Fibroblast of lung (primary cell): ENCODE results near the gene YJEFN3. TPM values are rescaled to one million over a fixed set of nuclear protein-coding genes. Genes with fewer than 3 reads are reported as not detected.

Source experiments
- DNase-seq, 2 donors: peaks; one replicate each; pipeline versions ENCODE4 v3.0.0 to v3.0.0-alpha.2; 2010; ENCODE audit warnings: low read depth in 2 of 2
- H2AFZ ChIP-seq: 2 replicates; pipeline ENCODE4 v1.5.1; 2012; ENCODE audit warnings: low read length, control low read depth, inconsistent platforms
- H3K27ac ChIP-seq: 2 replicates; pipeline ENCODE4 v1.5.1; 2011; ENCODE audit warnings: low read length, control low read depth; ENCODE audit not compliant: insufficient read depth
- H3K27me3 ChIP-seq: 2 replicates; pipeline ENCODE4 v1.5.1; 2011; ENCODE audit warnings: mild to moderate bottlenecking, low read length; ENCODE audit not compliant: control insufficient read depth, insufficient read depth
- H3K36me3 ChIP-seq: 2 replicates; pipeline ENCODE4 v1.5.1; 2011; ENCODE audit warnings: low read length; ENCODE audit not compliant: control insufficient read depth, insufficient read depth
- H3K4me1 ChIP-seq: 2 replicates; pipeline ENCODE4 v1.5.1; 2011; ENCODE audit warnings: low read length; ENCODE audit not compliant: control insufficient read depth, insufficient read depth; ENCODE audit errors: extremely low read depth
- H3K4me2 ChIP-seq: 2 replicates; pipeline ENCODE4 v1.5.1; 2011; ENCODE audit warnings: low read length, control low read depth; ENCODE audit not compliant: insufficient read depth; ENCODE audit errors: extremely low read depth
- H3K4me3 ChIP-seq, 4 experiments: fragments of 200-600 bp in 1 of 4; sonication (generic) in 1 of 4; replicated peaks in 1 of 4; 2 replicates each; pipeline ENCODE4 v1.5.1; 2011 to 2016; ENCODE audit warnings: low read length in 4 of 4, low read depth in 3 of 4, mild to moderate bottlenecking in 3 of 4, control low read depth in 2 of 4, inconsistent platforms in 1 of 4, mixed read lengths in 1 of 4; ENCODE audit not compliant: insufficient read depth in 1 of 4; ENCODE audit errors: control extremely low read depth in 1 of 4
- H3K79me2 ChIP-seq: 2 replicates; pipeline ENCODE4 v1.5.1; 2012; ENCODE audit warnings: mild to moderate bottlenecking, low read length, inconsistent platforms; ENCODE audit not compliant: control insufficient read depth, insufficient read depth
- H3K9ac ChIP-seq: 2 replicates; pipeline ENCODE4 v1.5.1; 2011; ENCODE audit warnings: mild to moderate bottlenecking, low read length, control low read depth; ENCODE audit not compliant: insufficient read depth
- H3K9me3 ChIP-seq: 2 replicates; pipeline ENCODE4 v1.5.1; 2012; ENCODE audit warnings: low read depth, low read length; ENCODE audit not compliant: control insufficient read depth, insufficient read depth
- H4K20me1 ChIP-seq: 2 replicates; pipeline ENCODE4 v1.5.1; 2011; ENCODE audit warnings: low read length; ENCODE audit not compliant: control insufficient read depth, insufficient read depth; ENCODE audit errors: extremely low read depth
- EZH2 ChIP-seq: IDR thresholded peaks from 2 replicates; pipeline ENCODE4 v1.5.1; 2012; ENCODE audit warnings: low read length, control low read depth, mild to moderate bottlenecking; ENCODE audit errors: missing control alignments
- polyA plus RNA-seq, 2 donors: library from polyadenylated mRNA; depleted of rRNA in 1 of 2; stranded (reverse) in 1 of 2; unstranded in 1 of 2; fragments of >200 nt; gene quantifications; 2 replicates each; pipeline ENCODE4 v1.2.1, GENCODE V29; 2011 to 2012; ENCODE audit warnings: missing spikeins in 1 of 2
- total RNA-seq: library from RNA; depleted of rRNA; stranded (reverse); fragments of >200 nt; gene quantifications from 2 replicates; pipeline ENCODE4 v1.2.1, GENCODE V29; 2014
- TF ChIP-seq, protein P1 (sequence below), 2 donors: IDR thresholded peaks in 1 of 2; conservative IDR thresholded peaks in 1 of 2; 1 replicate in 1 of 2; 2 replicates in 1 of 2; pipeline ENCODE4 v1.5.1; 2011 to 2012; ENCODE audit warnings: low read length in 2 of 2, control low read depth in 1 of 2, inconsistent platforms in 1 of 2, low read depth in 1 of 2, mild to moderate bottlenecking in 1 of 2

The YJEFN3 gene
- total and polyA plus RNA-seq, 2 donors (not counting 1 experiment from before 2014, with no cell fraction given): 0.50 to 0.62 TPM

- Histone ChIP-seq H3K27ac (no peak overlapping the region), H3K4me1 (no peaks in the 10 kb centered on the region), H3K9me3 (no peaks in the 10 kb centered on the region), H3K36me3 (peaks cover 2% of the 10 kb centered on the region), H3K27me3 (no peaks in the 10 kb centered on the region), H4K20me1 (no peaks in the 10 kb centered on the region), H3K4me3 (no peak overlapping the region), H3K4me2 (no peak overlapping the region), H3K9ac (no peak overlapping the region), H3K79me2 (no peaks in the 10 kb centered on the region), H2AFZ (no peak overlapping the region)
- DNase-seq: no peak
- no peak for TF ChIP-seq EZH2
These were observed 42.5 kb downstream of the YJEFN3 start for GRCh38 chr19:19571071-19571786.

- Histone ChIP-seq H3K4me1 (no peaks in the 10 kb centered on the region), H3K79me2 (no peaks in the 10 kb centered on the region), H3K36me3 (no peaks in the 10 kb centered on the region), H4K20me1 (no peaks in the 10 kb centered on the region), H2AFZ (no peak overlapping the region), H3K4me2 (no peak overlapping the region), H3K27ac (no peak overlapping the region), H3K27me3 (no peaks in the 10 kb centered on the region), H3K9me3 (no peaks in the 10 kb centered on the region), H3K4me3 (no peak overlapping the region), H3K9ac (no peak overlapping the region)
- TF ChIP-seq, protein P1, sequence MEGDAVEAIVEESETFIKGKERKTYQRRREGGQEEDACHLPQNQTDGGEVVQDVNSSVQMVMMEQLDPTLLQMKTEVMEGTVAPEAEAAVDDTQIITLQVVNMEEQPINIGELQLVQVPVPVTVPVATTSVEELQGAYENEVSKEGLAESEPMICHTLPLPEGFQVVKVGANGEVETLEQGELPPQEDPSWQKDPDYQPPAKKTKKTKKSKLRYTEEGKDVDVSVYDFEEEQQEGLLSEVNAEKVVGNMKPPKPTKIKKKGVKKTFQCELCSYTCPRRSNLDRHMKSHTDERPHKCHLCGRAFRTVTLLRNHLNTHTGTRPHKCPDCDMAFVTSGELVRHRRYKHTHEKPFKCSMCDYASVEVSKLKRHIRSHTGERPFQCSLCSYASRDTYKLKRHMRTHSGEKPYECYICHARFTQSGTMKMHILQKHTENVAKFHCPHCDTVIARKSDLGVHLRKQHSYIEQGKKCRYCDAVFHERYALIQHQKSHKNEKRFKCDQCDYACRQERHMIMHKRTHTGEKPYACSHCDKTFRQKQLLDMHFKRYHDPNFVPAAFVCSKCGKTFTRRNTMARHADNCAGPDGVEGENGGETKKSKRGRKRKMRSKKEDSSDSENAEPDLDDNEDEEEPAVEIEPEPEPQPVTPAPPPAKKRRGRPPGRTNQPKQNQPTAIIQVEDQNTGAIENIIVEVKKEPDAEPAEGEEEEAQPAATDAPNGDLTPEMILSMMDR (conservative IDR thresholded peaks at IDR 0.05 in 1 of 2, IDR thresholded peaks at IDR 0.05 in 1 of 2; ENCODE audit: low read depth in 1 of 2, low read length in 2 of 2): no peak
- no peak for TF ChIP-seq EZH2
- DNase-seq: no peak
These were observed 46.7 kb downstream of the YJEFN3 start for GRCh38 chr19:19575411-19575810.

- no peaks in the 10 kb centered on the region for H3K79me2 ChIP-seq
- H3K36me3 ChIP-seq: no peaks in the 10 kb centered on the region
- no peaks in the 10 kb centered on the region for H4K20me1 ChIP-seq
- no peak overlapping the region for H3K9ac ChIP-seq
- no peak for TF ChIP-seq EZH2
- TF ChIP-seq, protein P1 (conservative IDR thresholded peaks at IDR 0.05 in 1 of 2, IDR thresholded peaks at IDR 0.05 in 1 of 2; ENCODE audit: low read depth in 1 of 2, low read length in 2 of 2): no peak
- H3K9me3 ChIP-seq: no peaks in the 10 kb centered on the region
- DNase-seq: no peak
- H3K27ac ChIP-seq: no peak overlapping the region
- H3K4me1 ChIP-seq: no peaks in the 10 kb centered on the region
- no peaks in the 10 kb centered on the region for H3K27me3 ChIP-seq
- no peak overlapping the region for H3K4me3 ChIP-seq
- H2AFZ ChIP-seq: no peak overlapping the region
- H3K4me2 ChIP-seq: no peak overlapping the region
These were observed 49.5 kb downstream of the YJEFN3 start for GRCh38 chr19:19578252-19578651.
